ENCODE measurements around the gene EIF4E2.

GRCh38 chr2:232533944-232534710, 16.4 kb upstream of the EIF4E2 start:
- TF ChIP-seq POLR2A (IDR thresholded peaks at IDR 0.05; ENCODE audit: extremely low read depth, insufficient read length), result no peak
- no peak for TF ChIP-seq CTCF (IDR thresholded peaks at IDR 0.05; ENCODE audit: low read depth, low read length)
- no peak for TF ChIP-seq MAX (IDR thresholded peaks at IDR 0.05; ENCODE audit: low read depth, low read length)

Measured in NB4 (cell line).